CD4-positive, alpha-beta T cell treated with Interleukin-2 at 100 ng/mL for 4 hours (primary cell): Measurements from ENCODE around the gene XIRP1.
A peak's percentile ranks its signal among the peaks of the same experiment; 100 is the strongest.
"Not testable (repeated sequence)": the region's sequence is repeated elsewhere in the genome, so short reads cannot be mapped to it uniquely, and the experiment has no call there.

Experiments
- DNase-seq: peaks from one replicate; pipeline ENCODE4 v3.0.0-alpha.2; 2020; ENCODE audit warnings: low spot score

The XIRP1 gene

DNA sequence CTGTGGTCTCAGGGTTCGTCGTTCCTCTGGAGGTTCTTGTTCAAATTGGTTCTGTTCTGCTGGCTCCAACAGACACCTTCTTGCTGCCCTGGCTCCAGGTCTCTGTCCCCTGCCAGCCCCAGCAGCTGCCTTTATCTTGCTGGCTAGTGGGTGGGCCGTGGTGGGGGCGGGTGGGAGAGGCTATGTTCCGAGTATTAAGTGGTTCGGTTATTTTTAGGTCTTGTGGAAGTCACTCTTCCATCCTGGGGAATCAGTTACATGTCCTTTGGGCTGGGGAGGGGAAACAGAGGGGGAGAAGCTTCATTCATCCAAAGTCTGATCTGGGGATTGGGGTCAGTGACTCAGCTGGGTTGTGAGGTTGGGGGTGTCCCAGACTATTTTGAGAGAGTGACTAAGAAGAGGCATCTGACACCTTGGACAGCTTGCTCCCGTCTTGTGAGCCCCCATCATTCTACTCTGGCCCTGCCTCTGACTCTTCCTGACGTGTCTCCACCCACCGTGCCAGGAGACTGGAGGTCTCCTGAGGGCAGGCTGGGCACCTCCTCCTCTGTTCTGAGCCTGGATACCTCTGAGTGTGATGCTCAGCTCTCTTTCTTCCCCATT is at the start of gene XIRP1:
Gene XIRP1, minus strand, starts transcription at position 106 of the 603 bp plus-strand sequence. CDS start 3,150 bp downstream, outside the sequence.
- DNase-seq = peak; percentile 17

DNA sequence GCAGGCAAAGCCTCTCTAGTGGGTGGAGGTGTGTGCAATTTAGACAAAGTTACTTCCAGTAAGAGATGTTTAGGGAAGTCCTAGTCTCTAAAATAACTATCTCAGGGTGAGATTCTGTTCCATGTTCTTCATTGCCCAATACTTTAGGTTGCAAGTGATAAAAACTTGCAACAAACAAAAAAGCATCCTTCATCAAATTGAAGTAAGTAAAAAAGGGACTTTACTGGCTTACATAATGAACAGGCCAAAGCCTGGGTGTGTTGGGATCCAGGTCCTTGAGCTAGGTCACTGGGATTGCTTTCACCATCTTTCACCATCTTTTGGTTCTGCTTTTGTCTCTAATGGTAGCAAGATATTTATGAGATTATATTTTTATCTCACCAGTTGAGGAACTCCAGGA is 49.2 kb upstream of the XIRP1 start:
- DNase-seq = no peak

GRCh38 chr3:39237027-39237426 is 44.6 kb upstream of the XIRP1 start:
- DNase-seq = no peak

DNA sequence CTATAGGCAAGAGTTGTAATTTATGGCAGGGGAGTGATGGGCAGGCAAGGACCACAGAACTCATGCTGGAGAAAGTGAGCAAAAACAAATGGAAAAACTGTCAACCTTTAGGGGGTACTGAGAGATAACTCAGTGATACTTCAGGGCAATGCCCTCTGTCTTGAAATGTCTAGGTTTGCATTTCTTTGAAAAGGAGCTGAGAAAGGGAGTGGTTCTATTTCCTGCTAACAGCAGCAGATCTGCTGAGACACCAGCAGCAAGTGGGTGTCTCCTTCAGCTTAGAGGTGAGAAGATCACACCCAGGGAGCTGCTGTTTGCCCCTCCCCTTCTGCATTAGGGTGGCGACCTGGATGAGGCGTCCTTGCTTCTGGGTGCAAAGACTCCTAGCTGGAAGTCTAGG is 42.3 kb upstream of the XIRP1 start:
- DNase-seq = peak; percentile 74

- no peak for DNase-seq
Measured at GRCh38 chr3:39232859-39233258, 40.5 kb upstream of the XIRP1 start.

DNA sequence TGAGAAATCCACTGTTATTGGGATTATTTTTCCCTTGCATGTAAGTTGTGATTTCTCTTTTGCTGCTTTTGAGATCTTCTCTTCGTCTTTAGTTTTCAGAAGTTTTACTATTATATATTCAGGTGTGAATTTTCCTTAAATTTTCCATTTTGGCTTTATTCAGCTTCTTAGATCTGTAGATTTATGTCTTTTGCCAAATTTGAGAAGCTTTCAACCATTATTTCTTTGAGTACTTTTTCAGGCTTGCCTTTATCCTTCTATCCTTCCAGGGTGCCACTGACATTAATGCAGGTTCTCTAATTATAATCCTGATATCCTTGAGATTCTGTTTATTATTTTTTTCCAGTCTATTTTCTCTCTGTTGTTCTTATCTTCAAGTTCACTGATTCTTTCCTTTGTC is 38.1 kb upstream of the XIRP1 start:
- DNase-seq = no peak

DNA sequence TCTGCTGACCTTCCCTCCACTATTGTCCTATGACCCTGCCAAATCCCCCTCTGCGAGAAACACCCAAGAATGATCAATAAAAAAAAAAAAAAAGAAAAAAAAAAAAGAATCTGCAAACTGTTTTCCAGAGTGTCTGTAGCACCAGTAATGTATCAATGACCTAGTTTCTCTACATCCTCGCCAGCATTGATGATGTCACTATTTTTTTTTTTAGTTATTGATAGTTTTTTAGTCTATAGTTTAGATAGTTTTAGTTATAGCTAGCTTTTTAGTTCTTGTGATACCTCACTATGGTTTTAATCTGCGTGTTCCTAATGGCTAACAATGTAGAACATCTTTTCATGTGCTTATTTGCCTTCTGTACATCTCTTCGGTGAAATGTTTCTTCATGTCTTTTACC is 36.1 kb upstream of the XIRP1 start:
- DNase-seq = no peak

DNA sequence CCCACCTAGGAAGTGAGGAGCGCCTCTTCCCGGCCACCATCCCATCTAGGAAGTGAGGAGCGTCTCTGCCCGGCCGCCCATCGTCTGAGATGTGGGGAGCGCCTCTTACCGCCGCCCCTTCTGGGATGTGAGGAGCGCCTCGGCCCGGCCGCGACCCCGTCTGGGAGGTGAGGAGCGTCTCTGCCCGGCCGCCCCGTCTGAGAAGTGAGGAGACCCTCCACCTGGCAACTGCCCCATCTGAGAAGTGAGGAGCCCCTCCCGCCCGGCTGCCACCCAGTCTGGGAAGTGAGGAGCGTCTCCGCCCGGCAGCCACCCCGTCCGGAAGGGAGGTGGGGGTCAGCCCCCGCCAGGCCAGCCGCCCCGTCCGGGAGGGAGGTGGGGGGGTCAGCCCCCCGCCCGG is 35.2 kb upstream of the XIRP1 start:
- DNase-seq = not testable (repeated sequence)

DNA sequence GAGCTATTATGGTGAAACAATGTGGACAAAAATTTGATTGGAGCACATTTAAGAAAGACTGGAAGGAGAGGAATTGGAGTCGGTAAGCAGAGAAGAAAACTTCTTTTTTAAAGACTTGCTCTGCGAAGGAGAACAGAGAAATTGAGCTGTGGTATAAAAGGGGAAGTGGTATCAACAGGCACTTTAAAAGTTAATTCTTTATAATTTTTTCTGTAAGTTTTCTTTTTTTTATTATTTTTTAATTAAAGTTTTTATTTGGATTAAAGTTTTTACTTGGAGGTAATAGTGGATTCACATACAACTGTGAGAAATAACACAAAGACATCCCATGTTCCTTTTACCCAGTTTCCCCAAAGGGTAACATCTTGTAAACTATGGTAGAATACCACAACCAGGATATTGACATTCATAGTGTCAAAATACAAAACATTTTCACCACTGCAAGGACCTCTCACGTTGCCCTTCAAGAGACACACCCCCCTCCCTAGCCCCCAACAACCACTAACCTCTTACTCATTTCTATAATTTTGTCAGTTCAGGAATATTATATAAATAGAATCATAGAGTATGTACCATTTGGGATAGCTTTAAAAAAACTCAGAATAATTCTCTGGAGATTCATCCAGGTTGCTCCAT is 33.8 kb upstream of the XIRP1 start:
- no peak for DNase-seq

- no peak for DNase-seq
Measured at GRCh38 chr3:39224288-39224687, 31.9 kb upstream of the XIRP1 start.

- DNase-seq = no peak
Measured at GRCh38 chr3:39222939-39223338, 30.5 kb upstream of the XIRP1 start.

DNA sequence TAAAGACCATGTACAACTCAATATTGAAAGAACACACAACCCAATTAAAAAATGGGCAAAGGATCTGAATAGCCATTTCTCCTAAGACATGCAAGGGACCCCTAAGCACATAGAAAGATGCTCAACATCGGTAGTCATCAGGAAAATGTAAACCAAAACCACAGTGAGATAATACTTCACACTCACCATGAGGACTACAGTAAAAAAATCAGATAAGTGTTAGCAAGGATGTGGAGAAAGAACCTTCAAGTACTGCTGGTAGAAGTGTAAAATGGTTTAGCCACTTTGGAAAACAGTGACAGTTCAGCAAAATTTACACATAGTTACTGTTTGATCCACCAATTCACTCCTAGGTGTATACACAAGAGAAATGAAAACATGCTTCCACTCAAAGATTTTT is 30.1 kb upstream of the XIRP1 start:
- peak; percentile 29 for DNase-seq

DNA sequence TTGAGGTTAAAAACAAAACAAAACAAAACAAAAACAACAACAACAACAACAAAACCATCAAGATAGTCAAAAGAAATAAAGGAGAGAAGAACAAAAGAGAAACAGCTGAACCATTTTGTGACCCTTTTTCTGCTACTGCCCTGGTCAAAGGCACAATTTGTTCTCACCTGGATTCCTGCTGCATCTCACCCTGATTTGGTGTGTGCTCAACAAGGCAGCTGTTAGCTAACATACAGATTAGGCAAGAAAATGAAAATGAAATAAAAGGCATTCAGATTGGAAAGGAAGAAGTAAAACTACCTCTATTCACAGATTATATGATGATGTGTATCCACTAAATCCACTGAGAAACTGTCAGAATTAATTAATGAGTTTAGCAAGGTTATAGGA is 28.7 kb upstream of the XIRP1 start:
- DNase-seq = no peak

DNA sequence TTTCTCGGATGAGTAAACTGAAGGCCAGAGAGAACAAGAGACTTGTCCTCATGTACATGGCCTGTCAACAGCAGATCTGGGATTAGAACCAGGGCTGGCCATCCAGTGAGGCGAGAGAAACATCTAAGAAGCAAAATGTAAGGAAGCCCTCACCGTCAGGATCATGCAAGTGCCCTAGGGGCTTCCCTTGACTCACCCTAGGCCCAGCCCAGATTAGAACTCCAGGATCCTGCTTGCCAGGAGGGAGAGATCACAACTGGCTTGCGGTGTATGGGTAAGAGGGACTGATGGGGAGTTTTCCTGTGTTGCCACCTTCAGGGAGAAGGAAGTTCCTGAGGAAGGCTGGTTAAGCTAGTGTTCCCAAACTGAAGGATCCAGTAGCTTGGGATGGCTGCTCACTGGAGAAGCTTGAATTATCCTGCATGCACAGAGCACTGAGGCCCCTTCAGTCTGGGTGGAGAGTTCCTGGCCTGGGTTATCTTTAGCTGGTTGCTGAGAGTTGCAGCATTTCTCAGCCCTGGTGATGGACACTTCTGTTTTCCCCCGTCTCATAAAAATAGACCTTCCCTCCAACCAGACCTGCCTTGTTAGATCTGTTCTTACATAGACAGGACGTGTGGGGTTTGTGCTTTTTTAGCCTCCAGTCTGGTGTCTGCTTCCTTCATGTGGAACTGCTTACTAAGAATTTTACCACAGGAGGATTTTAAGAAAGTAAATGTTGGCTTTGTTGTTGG is 28.2 kb upstream of the XIRP1 start:
- peak; percentile 26 for DNase-seq

DNA sequence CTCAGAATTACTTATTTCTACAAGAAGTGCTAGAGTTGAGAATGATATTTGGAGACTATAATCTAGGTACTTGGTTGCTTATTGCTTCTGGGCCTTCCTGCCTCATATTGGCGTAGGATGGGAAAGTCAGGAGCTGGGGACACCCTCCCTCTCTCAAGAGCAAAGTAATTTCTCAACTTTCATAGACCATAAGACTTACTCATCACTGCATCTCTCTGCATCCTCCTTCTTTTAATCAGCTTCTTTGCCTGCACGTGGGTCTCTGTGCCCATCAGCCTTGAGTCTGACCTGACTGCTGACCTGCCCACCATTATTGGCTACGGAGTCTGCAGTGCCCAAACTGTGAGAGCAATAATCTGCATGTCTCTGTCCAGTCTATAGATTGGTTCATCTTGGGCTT is 27.3 kb upstream of the XIRP1 start:
- no peak for DNase-seq

DNA sequence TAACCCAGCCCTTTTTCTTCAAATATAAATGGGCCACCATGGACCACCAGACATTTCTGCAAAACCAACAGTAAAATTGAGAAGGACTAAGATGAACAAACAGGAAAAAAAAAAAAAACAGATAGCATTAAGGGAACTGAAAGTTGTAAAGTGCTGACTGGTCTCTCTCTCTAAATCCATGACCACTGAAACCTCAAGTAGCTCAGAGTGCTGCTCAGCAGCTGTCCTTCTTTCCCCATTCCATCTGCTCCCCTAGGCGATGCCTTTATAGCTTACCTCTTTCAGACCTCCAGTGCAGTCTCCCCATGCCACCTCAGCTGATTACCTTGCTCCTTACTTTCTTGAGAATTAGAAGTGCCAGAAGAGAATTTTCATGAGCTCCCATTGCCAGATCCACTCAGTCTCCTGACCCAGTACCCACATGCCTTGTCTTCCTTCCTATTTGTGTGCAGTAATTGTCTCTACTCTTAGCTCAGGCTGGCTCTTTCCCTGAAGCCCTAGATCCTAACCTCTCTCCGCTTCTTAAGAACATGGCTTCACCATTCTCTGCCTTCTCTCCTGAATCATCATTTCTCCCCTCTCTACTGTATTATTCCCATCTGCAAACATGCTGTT is 23.9 kb upstream of the XIRP1 start:
- no peak for DNase-seq

- no peak for DNase-seq
Measured at GRCh38 chr3:39213613-39214012, 21.2 kb upstream of the XIRP1 start.

DNA sequence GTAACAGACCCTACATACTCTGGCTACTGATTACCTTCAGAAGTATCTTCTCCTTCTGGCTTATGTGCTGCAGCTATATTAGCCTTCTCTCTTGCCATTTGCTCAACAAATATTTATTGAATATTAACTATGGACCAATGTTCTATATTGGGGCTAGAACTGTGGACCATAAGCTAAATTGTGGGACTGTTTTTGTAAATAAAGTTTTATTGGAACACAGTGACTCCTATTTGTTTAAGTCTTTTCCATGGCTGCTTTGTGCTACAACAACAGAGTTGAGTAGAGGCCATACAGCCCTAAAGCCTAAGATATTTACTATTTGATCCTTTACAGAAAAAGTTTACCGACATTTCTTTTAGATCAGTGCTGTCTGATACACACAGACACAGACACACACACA is 20.3 kb upstream of the XIRP1 start:
- no peak for DNase-seq

- DNase-seq = no peak
Measured at GRCh38 chr3:39211332-39212130, 19.1 kb upstream of the XIRP1 start.

GRCh38 chr3:39210078-39210477 is 17.7 kb upstream of the XIRP1 start:
- DNase-seq = no peak

GRCh38 chr3:39209329-39209970 is 17.1 kb upstream of the XIRP1 start:
- DNase-seq = peak; percentile 28
